HG03159 (cell line): ENCODE data around the gene BTD.

Experiments used
- ATAC-seq: cut with Tn5 transposase; IDR thresholded peaks from one replicate; pipeline ENCODE4 v1.9.1; 2021; ENCODE audit warnings: mild to moderate bottlenecking, moderate library complexity; ENCODE audit not compliant: unreplicated experiment

Gene BTD

DNA sequence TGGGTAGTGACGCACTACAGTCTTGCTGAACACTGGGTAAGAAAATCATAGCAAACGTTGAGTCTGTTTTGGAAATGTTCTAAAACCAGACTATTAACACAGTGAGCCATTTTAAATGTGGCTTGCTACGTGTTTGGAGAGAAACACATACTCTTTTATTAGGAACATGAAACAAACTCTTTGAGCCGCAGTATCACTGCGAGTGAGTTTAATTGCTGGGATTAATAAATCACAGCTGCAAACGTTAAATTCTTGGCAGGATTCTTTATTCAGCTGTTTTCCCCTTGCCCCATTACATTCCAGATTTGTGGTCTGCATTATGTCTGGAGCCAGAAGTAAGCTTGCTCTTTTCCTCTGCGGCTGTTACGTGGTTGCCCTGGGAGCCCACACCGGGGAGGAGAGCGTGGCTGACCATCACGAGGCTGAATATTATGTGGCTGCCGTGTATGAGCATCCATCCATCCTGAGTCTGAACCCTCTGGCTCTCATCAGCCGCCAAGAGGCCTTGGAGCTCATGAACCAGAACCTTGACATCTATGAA lies 33.6 kb downstream of the BTD start:
- no peak for ATAC-seq

DNA sequence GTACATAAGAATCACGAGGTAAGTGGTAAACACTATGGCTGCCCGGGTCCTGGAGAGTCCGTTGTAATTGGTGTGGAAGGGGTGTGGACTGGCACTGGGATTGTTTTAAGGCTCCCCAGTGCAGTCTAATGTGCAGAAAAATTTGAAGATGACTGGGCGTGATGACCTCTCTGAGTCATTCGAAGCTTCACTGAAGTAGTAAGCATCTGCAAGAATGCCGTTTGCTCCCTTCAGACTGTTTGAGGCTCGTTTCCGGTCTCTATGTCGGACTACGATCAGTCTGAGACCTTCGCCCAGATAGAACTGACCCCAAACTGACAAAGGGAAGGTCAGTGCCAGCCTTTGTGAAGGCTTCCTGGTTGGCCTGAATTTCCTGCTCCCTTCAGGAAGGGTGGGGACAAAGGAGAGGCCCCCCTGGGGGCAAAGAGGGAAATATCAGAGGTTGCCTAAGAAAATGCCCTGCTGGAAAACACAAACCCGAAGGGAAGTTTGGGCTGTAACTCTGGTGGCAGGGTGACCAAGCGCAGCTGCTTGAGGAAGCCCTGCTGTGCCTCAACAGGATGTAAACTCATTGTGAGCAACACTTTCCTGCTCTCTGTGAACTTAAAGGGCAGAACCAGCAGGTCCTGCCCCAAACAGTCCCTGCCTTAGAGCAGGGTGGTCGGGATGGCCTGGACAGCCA lies 34.6 kb downstream of the BTD start:
- ATAC-seq: no peak

DNA sequence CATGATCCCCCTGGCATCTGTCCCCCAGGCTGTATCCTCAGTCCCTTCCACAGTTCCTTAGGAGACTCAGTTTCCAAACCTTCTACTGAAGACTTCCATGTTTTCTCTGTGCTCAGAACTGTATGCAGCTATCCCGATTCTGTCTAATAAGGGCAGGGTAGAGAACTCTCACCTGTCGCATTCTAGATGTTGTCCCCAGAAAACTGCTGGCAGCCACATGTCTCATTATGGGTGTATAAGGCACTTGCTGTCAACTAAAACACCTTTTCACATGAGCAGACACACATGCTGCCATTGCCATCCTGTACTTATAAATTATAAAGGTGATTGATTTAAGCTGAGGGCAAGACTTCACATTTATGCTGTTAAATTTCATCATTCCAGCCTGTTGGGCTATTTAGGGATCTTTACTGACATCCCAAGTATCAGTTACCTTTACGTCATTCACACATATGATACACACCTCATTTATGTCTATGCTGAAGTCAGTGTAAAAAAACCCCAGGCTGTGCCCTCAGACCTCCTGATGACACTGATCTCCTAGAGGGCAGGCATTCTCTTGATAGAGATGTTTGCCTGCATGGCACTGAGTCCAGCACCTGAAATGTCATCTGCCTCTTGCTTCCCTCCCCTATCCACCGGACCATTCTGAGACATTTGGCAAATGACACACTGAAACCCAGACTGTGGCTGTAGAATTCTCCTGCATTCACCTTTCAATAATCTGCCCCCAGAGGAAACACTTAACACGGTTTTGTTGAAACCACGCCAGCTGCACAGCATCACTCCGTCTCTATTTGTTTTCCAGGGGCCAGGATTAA lies 35.8 kb downstream of the BTD start:
- no peak for ATAC-seq

DNA sequence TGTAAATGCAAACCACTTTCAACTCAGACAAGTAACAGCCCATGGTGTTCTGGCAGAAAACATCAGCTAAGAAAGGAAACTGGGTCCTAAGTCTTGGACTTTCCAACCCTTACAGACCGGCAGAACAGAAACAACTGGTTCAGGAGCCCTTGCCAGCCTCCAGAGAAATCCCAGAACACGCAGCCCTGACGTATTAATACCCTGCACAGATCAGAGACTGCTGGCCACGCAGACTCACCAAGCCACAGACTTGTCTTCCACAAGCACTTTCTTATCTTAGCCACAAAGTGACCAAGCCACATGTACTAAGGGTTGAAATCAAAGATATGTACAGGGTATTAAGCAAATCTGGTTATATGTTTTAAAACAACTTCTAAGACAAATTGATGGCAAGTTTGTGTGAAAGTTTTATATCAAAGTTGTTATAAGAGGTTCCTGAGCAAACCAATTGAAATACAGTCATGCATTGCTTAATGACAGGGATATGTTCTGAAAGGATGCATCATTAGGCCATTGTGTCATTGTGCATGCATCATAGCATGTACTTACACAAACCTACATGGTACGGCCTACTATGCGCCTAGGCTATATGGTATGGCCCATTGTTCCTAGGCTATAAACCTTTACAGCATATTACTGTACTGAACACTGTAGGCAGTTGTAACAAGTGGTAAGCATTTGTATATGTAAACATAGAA lies 36.8 kb downstream of the BTD start:
- ATAC-seq: no peak

DNA sequence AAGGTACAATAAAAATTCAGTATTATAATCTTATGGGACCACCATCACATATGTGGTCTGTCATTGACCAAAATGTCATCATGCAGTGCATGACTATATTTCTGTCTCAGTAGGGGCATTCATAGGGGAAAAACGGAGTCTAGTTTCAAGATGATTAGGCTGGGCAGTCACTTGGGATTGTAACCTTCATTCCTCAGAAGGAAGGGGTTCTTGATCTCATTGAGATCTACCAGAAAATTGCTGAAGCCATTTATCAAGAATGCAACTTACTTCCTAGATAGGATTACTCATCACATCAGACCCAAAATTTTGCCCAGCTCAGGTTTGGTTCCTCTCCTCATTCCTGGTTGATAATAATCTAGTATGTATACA lies 37.3 kb downstream of the BTD start:
- no peak for ATAC-seq

DNA sequence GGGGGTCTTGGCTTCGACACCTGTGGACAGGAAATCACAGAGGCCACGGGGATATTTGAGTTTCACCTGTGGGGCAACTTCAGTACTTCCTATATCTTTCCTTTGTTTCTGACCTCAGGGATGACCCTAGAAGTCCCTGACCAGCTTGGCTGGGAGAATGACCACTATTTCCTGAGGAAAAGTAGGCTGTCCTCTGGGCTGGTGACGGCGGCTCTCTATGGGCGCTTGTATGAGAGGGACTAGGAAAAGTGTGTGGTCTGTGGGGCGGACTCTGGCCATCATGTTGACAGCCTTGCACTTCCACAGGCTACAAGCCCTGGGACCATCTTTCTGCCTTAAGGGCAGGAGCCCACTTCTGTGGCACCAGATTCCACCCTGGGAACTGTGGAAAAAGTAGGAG lies 43.7 kb downstream of the BTD start:
- no peak for ATAC-seq

DNA sequence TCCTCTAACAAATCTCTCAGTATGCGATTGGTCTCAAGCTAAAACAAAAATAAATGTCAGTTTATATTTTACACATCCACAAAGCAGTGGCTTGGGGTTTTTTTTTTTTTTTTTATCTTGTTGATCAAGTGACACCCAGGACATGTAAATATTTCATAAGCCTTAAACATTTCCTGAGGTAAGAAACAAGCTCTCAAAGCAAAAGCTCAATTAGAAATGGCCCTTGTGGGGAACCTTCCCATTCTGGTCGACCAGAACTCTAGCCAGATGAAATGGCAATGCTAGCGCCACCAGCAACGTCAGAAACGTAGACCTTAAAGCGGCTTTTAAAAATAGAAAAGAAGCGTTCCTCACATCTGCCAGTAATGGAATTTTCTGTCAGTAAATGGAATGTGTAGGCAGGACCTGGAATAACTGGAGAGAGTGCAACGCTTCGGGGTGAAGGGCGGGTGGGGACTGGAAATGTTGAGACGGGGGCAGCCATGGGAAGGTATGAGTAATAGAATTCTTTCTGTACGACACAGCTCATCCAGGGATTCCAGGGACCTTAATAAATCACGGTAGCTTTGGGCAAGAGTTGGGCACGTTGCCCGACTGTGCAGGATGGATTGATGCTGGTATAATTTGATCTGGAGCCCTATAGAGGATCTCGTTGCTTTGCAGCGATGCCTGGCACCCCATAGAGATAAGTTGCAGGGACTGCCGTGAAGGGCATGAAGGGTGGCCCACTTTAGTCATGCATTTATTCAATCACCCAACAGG lies 44.4 kb downstream of the BTD start:
- ATAC-seq: no peak

DNA sequence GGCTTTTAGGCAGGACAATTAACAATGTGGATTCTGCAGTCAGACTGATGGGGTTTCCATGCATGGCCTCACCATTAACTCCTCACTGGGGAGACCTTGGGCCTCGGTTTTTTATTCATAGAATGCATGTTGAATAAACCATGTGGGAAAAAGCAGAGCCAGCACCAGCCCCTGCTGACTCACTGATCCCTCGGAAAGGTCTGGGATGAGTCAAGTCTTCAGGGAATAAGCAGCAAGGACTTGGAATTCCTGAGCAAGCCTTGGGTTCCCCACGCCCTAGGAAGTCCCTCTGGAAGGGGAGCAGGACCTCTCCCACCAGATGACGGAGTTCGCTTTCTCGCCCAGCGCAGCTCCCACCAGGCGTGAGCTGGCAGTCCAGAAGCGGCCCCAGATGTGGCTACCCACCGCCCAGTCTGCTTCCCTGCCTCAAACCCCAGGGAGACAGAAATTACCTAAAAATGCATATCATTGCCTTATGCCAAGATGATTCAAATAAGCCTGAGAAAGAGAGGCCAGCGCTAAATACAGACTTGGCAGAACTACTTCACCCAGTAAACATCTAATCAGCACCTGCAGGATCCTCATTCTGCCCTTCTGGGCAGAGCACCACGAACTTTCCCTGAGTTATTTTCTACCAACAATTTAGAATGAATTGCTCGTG lies 45.4 kb downstream of the BTD start:
- ATAC-seq: peak; percentile 19

DNA sequence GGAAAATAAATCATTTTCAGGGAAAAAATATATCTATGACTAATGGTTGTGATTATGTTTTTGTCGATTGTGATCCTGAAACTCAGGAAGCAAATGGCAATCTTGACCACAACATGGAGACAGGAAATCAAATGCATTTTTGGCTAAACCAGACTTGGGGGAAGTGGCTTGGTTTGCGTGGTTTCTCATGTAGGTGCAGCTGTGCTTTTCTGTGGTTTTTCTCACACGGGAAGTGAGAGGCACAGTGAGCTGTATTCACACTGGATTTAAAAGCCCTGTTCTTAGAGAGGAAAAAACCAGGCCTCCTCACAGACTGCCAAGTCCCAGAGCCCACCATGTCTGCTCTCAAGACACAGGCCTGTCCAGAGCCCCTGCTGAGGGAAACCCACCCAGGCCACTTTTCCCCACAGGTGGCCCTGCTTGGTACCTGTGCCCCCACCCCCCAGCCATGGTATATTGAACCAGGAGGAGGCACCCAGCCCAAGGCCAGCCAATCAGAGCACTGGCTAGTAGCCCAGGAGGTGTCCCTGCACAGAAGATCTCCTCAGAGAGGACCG lies 46.1 kb downstream of the BTD start:
- peak; percentile 95 for ATAC-seq

DNA sequence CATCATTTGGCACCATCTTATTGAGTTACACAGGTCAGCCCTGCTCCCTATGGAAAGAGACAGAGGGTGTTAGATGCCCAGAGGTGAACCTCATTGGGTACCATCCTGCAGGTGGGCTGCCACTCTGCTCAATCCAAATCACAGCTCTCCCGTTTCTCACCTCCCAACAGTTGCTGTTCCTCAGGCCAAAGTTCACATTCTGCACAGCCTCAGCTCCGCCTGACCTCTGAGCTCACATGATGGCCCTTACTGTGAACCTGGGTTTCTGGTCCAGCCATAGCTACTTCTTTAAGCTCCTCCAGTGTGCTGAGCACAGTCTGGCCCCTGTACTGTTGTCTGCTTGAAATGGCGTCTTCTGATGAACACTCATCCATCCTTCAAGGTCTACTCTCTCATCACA lies 47.8 kb downstream of the BTD start:
- ATAC-seq: no peak

DNA sequence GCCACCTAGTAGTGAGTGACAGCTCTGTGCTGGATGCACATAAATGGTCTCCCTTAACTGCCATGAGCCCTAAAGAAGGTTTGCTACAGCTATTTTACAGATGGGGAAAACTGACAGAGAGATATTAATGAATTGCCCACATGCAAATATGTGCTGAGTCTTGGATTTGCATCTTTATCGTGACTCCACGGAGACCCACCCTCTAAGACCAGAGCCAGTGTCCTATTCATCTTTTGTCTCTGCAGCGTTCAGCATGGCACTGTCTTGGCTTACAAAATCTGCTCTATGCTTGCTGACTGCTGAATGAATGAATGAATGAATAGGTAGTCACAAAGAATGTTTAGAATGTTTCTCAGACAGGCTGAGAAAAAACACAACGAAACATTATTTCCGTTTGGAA lies 48.3 kb downstream of the BTD start:
- no peak for ATAC-seq

DNA sequence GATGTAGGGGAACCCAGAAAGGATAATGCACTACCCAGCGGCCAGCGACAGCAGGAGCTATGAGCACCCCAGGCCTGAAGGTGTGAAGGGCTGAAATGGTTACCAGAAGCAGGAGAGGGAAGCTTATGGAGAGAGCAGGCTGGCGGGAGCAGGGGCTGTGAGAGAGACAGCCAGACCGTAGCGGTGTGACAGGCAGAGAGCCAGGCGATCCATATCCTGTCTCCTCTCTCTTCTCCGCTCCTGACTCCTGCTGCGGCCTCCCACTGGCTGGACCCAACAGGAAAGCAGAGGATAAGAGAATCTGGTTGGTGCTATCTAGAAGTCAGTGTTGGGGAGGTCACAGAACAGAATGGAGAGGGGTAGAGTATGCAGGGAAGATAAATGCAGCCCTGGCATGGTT lies 49.9 kb downstream of the BTD start:
- no peak for ATAC-seq

DNA sequence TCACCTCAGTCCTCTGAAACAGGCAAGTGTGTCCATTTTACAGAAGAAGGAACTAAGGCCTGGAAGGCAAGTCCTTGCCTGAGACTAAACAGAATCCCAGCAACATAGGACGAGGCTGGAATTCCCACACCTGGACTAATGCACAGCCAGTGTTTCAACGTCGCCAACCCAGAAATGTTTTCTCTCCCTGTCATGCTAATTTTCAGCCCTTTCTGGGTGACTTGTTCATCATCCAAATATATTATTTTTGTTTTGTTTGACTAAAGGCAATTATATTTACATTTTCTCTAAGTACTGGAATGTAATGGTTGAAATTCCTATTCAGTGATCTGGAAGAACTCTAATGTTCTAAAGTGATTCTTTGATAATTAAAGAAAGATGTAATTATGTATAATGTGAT lies 51.8 kb downstream of the BTD start:
- ATAC-seq: no peak

DNA sequence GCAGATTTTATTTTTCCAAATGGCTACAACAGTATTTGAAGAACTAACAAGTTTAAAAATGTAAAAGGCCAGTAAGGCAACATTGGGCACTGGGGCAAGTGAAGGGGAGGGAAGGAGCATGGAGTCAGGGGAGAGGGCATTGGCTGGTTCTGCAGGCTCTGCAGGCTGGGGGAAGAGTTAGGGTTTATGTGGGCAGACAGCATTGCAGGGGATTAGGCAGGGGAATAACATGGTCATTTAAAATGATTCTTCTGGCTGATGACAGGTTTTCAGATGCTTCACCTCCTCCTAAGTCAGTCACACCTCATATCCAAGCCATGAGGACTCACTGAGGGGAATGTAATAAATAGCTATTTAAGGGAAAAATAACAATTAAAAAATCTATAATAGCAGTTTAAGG lies 52.6 kb downstream of the BTD start:
- no peak for ATAC-seq

DNA sequence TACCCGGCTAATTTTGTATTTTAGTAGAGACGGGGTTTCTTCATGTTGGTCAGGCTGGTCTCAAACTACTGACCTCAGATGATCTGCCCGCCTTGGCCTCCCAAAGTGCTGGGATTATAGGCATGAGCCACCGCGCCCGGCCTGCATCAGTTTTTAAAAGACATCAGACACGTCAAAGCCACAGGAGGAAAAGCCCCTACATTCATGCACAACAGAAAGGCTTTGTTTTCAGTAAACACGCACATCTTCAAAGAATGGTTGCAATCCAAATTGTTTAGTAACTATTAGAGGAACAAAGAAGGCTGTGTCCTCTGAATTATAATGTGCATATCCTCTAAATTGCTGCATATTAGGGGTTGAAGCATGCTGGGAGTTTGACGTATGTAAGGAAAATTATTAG lies 53.3 kb downstream of the BTD start:
- no peak for ATAC-seq

DNA sequence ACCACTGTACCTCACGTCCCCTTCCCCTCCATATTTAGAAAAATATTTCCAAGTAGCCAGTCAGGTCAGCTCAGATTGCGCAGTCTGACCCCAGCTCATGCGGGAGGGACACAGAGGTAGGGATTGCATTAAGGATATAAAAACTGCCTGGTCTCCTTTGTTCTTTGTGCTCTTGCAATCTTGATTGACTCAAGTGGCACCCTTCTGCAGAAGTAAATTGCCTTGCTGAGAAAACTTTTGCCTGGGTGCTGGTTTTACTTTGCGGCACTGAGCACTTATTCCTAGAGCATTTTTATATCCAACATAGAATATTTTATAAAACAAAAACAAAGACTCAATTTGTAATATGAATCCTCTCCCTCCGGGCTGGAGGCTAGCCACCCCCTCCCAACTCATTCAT lies 54.8 kb downstream of the BTD start:
- no peak for ATAC-seq

DNA sequence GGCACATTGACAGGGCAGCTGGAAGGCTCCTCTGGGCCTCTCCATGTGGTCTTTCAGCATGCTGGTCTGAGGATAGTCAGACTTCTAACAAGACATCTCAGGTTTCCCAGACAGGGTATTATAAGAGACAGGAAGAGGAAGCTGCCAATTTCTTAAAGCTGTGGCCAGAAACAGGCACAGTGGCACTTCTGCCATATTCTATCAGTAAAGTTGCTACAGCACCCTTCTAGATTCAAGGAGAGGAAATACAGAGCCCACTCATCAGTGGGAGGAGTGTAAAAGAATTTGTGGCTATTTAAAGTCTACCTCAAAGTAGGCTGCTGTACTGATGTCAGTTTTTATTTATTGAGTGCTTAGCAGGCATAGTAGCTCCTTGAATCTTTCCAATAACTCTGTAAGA lies 55.5 kb downstream of the BTD start:
- no peak for ATAC-seq

DNA sequence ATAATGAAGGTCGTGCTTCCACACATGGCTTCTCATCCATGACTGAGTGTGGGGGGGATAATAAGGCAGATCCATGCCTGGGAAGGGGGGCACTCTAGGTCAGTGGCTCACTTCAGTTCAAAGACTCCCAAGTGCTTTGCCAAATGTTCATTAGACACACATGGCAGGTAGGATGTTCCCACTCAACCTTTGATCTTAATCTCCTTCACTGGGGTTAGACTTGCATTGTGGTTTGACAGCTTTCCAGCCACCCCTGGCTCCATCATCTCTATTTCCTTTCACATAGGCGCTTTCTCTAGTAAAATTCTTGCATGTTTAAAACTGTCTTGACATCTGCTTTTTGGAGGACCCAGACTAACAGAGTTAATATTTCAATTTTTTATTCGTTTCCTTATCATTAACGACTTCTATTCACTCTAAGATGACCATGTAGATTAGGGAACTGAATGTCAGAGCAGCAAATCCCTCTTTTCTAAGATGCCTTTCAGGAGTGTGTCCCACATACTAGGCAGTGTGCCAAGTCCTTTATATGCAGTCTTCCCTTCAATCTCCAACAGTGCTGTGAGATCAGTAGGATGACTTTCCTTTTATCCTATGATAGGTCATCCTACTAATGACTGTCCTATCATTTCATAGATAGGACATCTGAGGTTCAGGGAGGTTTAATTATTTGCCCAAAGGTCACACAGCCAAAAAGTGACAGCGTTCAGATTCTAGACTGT lies 57.9 kb downstream of the BTD start:
- ATAC-seq: no peak

DNA sequence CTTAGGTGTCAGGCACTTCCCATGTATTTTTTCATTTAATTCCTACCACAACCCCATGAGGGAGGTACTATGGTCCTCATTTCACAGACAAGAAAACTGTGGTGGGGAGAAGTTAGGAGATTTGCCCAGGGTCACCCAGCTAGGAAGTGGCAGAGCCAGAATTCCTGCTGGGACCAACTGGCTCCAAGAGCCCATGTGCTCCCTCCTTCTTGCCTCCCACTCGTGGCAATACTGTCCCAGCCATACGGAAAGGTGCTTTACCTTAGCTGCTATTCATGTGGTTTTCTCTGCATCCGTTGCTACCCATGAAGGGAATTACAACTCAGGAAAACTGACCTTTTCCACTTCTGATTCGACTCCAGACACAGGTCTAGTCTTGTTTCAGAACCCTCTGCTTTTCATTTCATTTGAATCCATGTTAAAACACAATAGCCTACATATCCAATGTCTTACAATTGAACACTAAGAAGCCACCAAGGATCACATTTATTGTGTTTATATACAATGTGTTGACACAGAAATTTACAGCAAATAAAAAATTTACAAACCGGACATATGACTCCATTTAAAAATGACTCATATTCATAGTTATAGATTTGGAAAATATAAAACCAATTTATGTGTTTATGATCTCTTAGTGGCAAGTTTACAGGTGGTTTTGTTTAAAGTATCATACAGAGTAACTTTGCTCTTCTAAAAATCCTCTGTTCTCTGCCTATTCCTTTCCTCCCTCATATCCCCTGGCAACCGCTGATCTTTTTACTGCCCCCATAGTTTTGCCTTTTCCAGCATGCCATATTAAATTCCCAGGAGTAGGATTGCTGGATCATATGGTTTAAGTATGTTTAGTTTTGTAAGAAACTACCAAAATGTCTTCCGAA lies 58.8 kb downstream of the BTD start:
- no peak for ATAC-seq
